NCI-H1930 (cell line): ENCODE measurements around the gene SUCLG2.
"Not testable (repeated sequence)": the region's sequence is repeated elsewhere in the genome, so short reads cannot be mapped to it uniquely, and the experiment has no call there.

Experiments
- DNase-seq, 2 experiments: peaks; one replicate each; lab custom pipeline; 2025; lab: John Stamatoyannopoulos, UW

SUCLG2 gene

DNA sequence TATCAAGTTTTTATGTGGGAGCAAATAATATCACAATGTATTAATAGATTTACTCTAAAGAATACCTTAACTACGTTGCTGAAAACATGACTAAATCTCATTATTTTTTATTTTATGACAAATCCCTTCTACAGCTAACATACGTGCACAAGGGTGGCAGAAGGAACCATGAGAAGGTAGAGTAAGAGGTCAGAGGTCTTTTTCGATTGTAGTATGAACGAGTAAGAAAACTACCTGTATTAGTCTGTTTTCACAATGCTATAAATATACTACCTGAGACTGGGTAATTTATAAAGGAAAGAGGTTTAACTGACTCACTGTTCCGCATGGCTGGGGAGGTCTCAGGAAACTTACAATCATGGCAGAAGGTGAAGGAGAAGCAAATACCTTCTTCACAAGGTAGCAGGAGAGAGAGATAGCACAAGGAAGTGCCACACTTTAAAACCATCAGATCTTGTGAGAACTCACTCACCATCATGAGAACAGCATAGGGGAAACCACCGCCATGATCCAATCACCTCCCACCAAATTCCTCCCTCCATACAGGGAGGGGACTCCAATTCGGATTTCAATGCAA, 95.3 kb downstream of the SUCLG2 start:
- no peak for DNase-seq

- no peak for DNase-seq
These were observed 96.0 kb downstream of the SUCLG2 start for GRCh38 chr3:67558426-67558825.

DNA sequence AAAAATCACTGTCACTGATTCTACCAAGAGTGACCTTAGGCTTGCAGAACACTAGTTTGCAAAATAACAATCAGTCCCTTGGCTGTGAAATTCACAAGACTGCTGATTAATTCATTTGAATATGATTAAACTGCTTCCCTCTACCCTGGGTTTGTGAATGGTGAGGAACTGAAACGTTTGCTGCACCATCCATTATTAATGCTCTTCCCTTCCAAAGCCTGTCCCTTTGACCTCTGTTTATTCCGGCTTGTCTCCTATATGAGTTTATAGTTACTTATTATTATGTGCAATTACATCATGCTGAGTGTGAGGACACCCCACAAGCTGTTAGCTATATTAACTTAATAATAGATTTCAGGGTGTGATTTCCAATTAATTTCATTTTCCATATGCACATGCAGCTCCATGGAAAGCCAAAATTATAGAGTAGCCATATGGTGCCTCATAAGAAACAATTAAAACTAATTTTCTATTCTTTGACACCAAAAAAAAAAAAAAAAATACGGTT, 96.5 kb downstream of the SUCLG2 start:
- DNase-seq: no peak

DNA sequence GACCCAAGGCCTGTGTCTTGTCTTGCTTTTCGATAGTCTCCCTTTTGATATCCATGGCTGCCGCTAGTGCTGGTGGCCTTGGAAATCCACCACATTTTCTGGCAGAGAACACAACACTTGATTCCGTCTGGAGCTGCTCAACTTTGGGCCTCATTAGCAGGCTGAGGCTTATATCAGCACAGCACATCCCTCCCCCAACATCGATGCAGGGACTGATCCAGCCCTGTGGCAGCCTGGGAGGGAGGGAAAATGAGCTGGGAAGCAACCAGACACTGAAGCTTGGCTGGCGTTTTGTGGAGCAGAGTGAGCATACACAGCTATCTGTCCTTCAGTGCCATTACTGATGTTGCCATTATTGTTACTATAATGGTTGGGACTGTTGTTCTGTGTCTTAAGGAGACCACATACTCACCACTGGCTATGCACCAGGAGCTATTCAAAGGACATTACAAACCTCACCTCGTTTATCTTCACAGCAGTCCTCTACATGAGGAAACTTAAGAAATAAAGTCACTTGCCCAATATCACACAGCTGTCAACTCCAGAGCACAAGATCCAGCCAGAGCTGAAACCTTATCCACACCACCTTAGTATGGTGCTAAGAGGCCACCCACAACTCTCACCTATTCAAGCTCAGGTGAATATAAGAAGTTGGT, 102.9 kb downstream of the SUCLG2 start:
- no peak for DNase-seq

GRCh38 chr3:67550541-67550940, 103.9 kb downstream of the SUCLG2 start:
- no peak for DNase-seq

GRCh38 chr3:67542502-67543250, 111.7 kb downstream of the SUCLG2 start:
- not testable (repeated sequence) for DNase-seq

DNA sequence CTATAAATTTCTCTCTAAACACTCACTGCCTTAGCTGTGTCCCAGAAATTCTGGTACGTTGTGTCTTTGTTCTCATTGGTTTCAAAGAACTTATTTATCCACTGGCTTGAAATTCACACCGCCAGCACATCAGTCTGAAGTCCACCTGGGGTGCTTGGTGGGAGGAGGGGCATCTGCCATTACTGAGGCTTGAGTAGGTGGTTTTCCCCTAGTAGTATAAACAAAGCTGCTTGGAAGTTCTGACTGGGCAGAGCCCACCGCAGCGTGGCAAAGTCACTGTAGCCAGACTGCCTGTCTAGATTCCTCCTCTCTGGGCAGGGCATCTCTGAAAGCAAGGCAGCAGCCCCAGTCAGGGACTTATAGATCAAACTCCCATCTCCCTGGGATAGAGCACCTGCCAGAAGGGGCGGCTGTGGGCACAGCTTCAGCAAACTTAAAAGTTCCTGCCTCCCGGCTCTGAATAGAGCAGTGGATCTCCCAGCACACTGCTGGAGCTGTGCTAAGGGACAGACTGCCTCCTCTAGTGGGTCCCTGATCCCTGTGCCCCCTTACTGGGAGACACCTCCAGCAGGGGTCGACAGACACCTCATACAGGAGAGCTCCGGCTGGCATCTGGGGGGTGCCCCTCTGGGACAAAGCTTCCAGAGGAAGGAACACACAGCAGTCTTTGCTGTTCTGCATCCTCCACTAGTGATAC, 114.1 kb downstream of the SUCLG2 start:
- DNase-seq: no peak

- DNase-seq: not testable (repeated sequence)
These were observed 117.2 kb downstream of the SUCLG2 start for GRCh38 chr3:67537203-67537602.

DNA sequence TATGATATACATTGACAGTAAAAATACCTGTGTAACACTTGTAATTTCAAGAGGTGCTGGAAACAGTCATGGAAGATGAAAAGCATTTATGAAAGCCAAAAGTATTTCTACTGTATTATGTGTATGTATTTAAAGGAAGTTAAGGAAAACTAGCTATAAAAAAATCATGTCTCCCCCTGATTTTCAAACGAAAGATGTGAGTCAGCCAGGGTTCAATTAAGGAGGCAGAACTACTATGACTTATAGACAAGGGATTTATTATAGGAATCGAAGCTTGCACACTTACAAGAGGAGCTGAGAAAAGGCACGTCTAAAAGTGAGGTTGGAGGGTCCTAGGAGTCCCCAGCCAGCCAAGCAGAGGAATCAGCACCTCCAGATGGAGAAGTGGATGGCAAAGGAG, 119.4 kb downstream of the SUCLG2 start:
- no peak for DNase-seq

GRCh38 chr3:67534594-67534993, 119.8 kb downstream of the SUCLG2 start:
- no peak for DNase-seq

- DNase-seq: no peak
These were observed 123.0 kb downstream of the SUCLG2 start for GRCh38 chr3:67531181-67532101.

DNA sequence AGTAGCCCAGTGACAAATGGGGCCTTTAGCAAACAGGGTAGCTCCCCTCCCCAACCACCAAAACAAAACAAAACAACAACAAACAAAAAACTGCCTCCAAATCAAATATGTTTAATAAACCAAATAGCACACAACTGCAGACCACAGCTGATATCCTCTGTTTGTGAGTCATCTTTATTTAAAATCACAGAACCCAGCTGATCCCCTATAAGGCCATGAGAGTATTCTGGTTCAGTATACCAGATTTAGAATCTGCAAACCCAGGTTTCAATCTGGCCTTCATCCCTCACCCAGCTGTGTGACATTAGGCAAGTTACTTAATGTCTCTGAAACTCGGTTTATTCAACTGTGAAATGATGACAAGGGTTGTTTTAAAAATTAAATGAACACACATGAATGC, 124.5 kb downstream of the SUCLG2 start:
- no peak for DNase-seq

- no peak for DNase-seq
These were observed 125.1 kb downstream of the SUCLG2 start for GRCh38 chr3:67529337-67529736.

DNA sequence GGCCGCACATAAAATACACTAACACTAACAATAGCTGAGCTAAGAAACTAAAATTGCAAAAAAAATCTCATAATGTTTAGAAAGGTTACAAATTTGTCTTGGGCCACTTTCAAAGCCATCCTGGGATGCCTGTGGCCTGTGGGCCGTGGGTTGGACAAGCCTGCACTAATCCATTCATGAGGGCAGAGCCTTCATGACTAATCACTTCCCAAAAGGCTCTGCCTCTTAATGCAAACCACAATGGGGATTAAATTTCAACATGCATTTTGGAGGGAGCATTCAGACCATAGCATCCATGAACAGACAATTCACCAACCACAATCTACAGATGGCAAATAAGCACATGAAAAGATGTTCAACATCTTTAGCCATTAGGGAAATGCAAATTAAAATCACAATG, 128.2 kb downstream of the SUCLG2 start:
- no peak for DNase-seq

DNA sequence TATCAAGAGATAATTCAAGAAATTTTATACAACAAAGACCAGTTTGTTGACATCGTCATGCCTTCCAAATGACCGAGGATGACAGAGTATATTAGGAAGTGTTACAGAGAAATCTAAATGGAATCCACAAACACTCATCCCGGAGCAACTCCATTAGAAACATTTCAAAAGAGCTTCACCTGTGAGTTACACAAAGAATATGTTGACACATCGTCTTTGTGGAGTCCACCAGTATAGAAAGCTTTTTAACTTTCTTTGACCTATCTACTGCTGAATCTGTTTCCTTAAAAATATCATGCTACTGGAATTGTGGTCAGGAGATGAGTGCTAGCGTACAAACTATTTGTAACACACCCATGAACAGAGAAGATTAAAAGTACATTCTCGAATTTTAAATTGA, 130.4 kb downstream of the SUCLG2 start:
- DNase-seq: no peak

- no peak for DNase-seq
These were observed 132.3 kb downstream of the SUCLG2 start for GRCh38 chr3:67522081-67522480.

DNA sequence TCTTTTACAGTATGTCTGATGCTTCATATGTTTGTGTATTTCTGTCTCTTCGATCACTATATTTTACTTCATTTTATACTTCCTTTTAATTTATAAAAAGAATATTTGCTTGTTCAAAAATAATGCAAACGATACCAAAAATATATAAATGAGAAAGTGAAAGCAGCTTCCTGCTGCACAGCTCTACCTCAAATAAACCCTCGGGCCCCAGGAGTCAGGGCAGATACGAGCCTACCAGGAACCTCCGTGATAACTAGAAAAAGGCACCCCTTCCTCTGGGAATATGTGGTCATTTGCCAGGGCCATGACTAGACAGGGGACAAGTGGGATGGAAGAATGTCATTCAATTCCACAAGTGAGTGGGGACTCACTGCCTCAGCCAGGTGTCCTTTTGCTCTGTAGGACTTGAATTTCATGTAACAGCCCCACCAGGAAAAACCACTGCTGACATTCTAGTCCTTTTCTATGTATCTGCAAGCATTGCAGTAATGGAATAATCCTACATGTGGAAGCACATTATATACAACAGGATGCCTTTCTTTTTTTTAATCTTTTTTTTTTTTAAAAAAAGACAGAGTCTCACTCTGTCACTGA, 133.3 kb downstream of the SUCLG2 start:
- DNase-seq: no peak

GRCh38 chr3:67518236-67518635, 136.2 kb downstream of the SUCLG2 start:
- DNase-seq: no peak

DNA sequence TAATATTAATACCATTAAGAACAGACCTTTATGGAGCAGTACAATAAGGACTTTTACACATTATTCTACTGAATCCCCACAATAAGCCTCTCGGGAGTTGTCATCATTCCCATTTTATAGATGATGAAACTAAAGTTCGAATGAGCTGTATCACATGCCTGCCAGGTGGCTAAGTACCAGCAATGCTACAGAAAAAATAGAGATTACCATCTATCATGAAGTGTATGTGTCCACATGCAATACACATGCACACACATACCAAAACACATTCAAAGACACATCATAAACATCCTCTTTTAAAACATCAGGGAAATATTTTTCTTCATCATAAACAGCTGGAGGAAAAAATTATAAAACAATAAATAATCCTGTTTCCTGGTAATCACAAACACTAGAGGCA, 136.6 kb downstream of the SUCLG2 start:
- DNase-seq: no peak

GRCh38 chr3:67516496-67516895, 137.9 kb downstream of the SUCLG2 start:
- DNase-seq: no peak

GRCh38 chr3:67515778-67516177, 138.6 kb downstream of the SUCLG2 start:
- no peak for DNase-seq
